HepG2 (cell line): ENCODE measurements around the gene ZFHX3. TPM values are rescaled to one million over a fixed set of nuclear protein-coding genes. Genes with fewer than 3 reads are reported as not detected.

Experiments
- ATAC-seq: fragments of 200-7000 bp; cut with Tn5 transposase; 3 replicates; pipeline ENCODE4 v1.9.1; 2020; ENCODE audit warnings: mild to moderate bottlenecking, moderate library complexity
- BruUV-seq: library from RNA; stranded (reverse); fragments of 400-500 nt; replicated peaks from 2 replicates; lab custom pipeline; 2021; lab: Mats Ljungman, UMichigan
- CTCF ChIA-PET: fragments of 300-600 bp; formaldehyde crosslinking; extraction: SDS; loops from one replicate; lab custom pipeline; 2021; ENCODE audit warnings: low total read pairs, inconsistent platforms, low intra/inter-chr PET ratio; lab: Yijun Ruan, JAX
- POLR2A ChIA-PET: fragments of 350-600 bp; sonication (Branson Sonifier 250); formaldehyde crosslinking; loops from one replicate; lab custom pipeline; 2020; ENCODE audit warnings: antibody characterized with exemption, inconsistent platforms; lab: Yijun Ruan, JAX
- DNase-seq: peaks from one replicate; pipeline ENCODE4 v3.0.0-alpha.2; 2015; ENCODE audit warnings: low spot score
- FAIRE-seq: peaks from 3 replicates; lab custom pipeline; 2011; peaks lifted over from hg19 to GRCh38; lab: Jason Lieb, UNC
- H2AFZ ChIP-seq: one replicate; pipeline ENCODE4 v1.6.1; 2011; ENCODE audit warnings: low read length, inconsistent platforms
- H3K27ac ChIP-seq: fragments of 300-600 bp; 3 replicates; pipeline ENCODE4 v1.8.0; 2011; ENCODE audit warnings: mixed run types, mild to moderate bottlenecking, mixed read lengths, low read length, inconsistent platforms; ENCODE audit not compliant: insufficient read depth; ENCODE audit errors: extremely low read length
- H3K27me3 ChIP-seq, 2 experiments: fragments of 200-600 bp in 1 of 2; 2 replicates in 1 of 2; 3 replicates in 1 of 2; pipeline versions ENCODE4 v1.6.0 to v1.8.0; 2011; ENCODE audit warnings: low read length in 2 of 2, mild to moderate bottlenecking in 2 of 2, moderate library complexity in 2 of 2, inconsistent platforms in 1 of 2; ENCODE audit not compliant: insufficient read depth in 2 of 2, control insufficient read depth in 1 of 2
- H3K36me3 ChIP-seq, 2 experiments: fragments of 200-600 bp in 1 of 2; replicated peaks in 1 of 2; 2 replicates in 1 of 2; 3 replicates in 1 of 2; pipeline versions ENCODE4 v1.5.1 to v1.8.0; 2011; ENCODE audit warnings: low read length in 2 of 2, inconsistent platforms in 1 of 2; ENCODE audit not compliant: insufficient read depth in 2 of 2, control insufficient read depth in 1 of 2
- H3K4me1 ChIP-seq: 2 replicates; pipeline ENCODE4 v1.5.1; 2012; ENCODE audit warnings: low read length, inconsistent platforms; ENCODE audit not compliant: insufficient read depth
- H3K4me2 ChIP-seq: 2 replicates; pipeline ENCODE4 v1.6.0; 2011; ENCODE audit warnings: low read depth, low read length, inconsistent platforms
- H3K4me3 ChIP-seq, 3 experiments: fragments of 200-600 bp in 1 of 3; sonication (generic), shearing (Covaris generic) in 1 of 3; replicated peaks in 1 of 3; 2 replicates each; pipeline ENCODE4 v1.5.1; 2011 to 2016; ENCODE audit warnings: low read length in 3 of 3, inconsistent platforms in 2 of 3, low read depth in 2 of 3, mild to moderate bottlenecking in 2 of 3, control low read depth in 1 of 3, mixed read lengths in 1 of 3; ENCODE audit not compliant: insufficient read depth in 1 of 3
- H3K79me2 ChIP-seq: one replicate; pipeline ENCODE4 v1.6.1; 2011; ENCODE audit warnings: low read length, inconsistent platforms; ENCODE audit not compliant: insufficient read depth
- H3K9ac ChIP-seq: 2 replicates; pipeline ENCODE4 v1.6.0; 2011; ENCODE audit warnings: mild to moderate bottlenecking, low read depth, low read length, inconsistent platforms; ENCODE audit not compliant: insufficient read depth
- H3K9me3 ChIP-seq: 2 replicates; pipeline ENCODE4 v1.5.1; 2012; ENCODE audit warnings: mild to moderate bottlenecking, low read length
- H4K20me1 ChIP-seq: 2 replicates; pipeline ENCODE4 v1.6.0; 2011; ENCODE audit warnings: inconsistent platforms, mild to moderate bottlenecking, low read length, moderate library complexity; ENCODE audit not compliant: insufficient read depth
- HIVEP1 ChIP-seq: sonication (generic); formaldehyde crosslinking; IDR thresholded peaks from 2 replicates; pipeline ENCODE4 v1.4.0; 2020; ENCODE audit warnings: mild to moderate bottlenecking, missing genetic modification reagents
- KLF13 ChIP-seq: sonication (generic); formaldehyde crosslinking; IDR thresholded peaks from 2 replicates; pipeline ENCODE4 v1.4.0; 2020; ENCODE audit warnings: mild to moderate bottlenecking, missing genetic modification reagents
- ZBTB33 ChIP-seq: sonication (generic); formaldehyde crosslinking; IDR thresholded peaks from 2 replicates; pipeline ENCODE4 v1.4.0; 2020; ENCODE audit warnings: missing genetic modification reagents
- ZNF547 ChIP-seq: sonication (generic); formaldehyde crosslinking; IDR thresholded peaks from 2 replicates; pipeline ENCODE4 v1.5.1; 2020; ENCODE audit warnings: mild to moderate bottlenecking, missing genetic modification reagents
- WGBS: methylation state at CpG from one replicate; pipeline ENCODE4 v1.1.6; 2017; ENCODE audit warnings: low lambda C conversion rate; 5-methylcytosine and 5-hydroxymethylcytosine counted together
- in situ Hi-C: cut with HindIII; loops from 2 replicates; pipeline ENCODE4 v1.10.0; 2017; ENCODE audit warnings: low pct_unique_long_range_greater_than_20kb; ENCODE audit not compliant: extremely low pct_ligation_motif_present
- intact Hi-C: fragments of 100-400 bp; cut with micrococcal nuclease; formaldehyde crosslinking; loops from one replicate; pipeline ENCODE4 v1.10.0; 2022; ENCODE audit not compliant: unreplicated experiment
- polyA plus RNA-seq, 8 experiments: library from polyadenylated mRNA; depleted of rRNA in 3 of 8; stranded (reverse) in 7 of 8; unstranded in 1 of 8; fragments of >200 nt; fragmentation: Illumina TruSeq in 4 of 8; extraction: Trizol in 4 of 8; gene quantifications; 2 replicates each; pipeline versions ENCODE4 v1.2.1 to v1.2.3, GENCODE V29; 2011 to 2016; ENCODE audit warnings: low read depth in 4 of 8, missing spikeins in 1 of 8, mixed read lengths in 1 of 8; ENCODE audit not compliant: insufficient read depth in 1 of 8
- total RNA-seq, 5 experiments: library from RNA; depleted of rRNA; stranded (reverse); fragments of >200 nt; fragmentation: Illumina TruSeq; extraction: Trizol; gene quantifications; 2 replicates each; pipeline ENCODE4 v1.2.3, GENCODE V29; 2016; ENCODE audit warnings: low read depth in 1 of 5

ZFHX3 gene
- total and polyA plus RNA-seq, 2 of the 13 experiments (the other 11 are each of a cell fraction or from before 2014, with no cell fraction given) = 5.0 to 6.0 TPM

GRCh38 chr16:72894293-72895151 lies 153.4 kb downstream of the ZFHX3 start:
- DNase-seq (no peak), FAIRE-seq (no peak)
- Histone ChIP-seq H3K27ac (no peak overlapping the region), H3K36me3 (peaks cover 13 to 53% of the 10 kb centered on the region in 2 experiments), H3K4me1 (peaks cover 35% of the 10 kb centered on the region), H3K79me2 (peaks cover 12% of the 10 kb centered on the region)
- 98% methylated on average over 18 of the region's 18 CpGs for WGBS
- in situ Hi-C loops = no loop called here
- TF ChIP-seq ZNF547 (CRISPR knock-in tag) = no peak
- TF ChIP-seq ZBTB33 (CRISPR knock-in tag) = peak; percentile 40; the same call in 1 of the 2 replicates
- TF ChIP-seq HIVEP1 (CRISPR knock-in tag) = 0 out of 2 replicates have a peak, but pooled peaks have one; percentile 20
- no peak for TF ChIP-seq KLF13 (CRISPR knock-in tag)
- TF ChIP-seq, all 625 proteins: peak for 2
- Histone ChIP-seq H4K20me1 (no peaks in the 10 kb centered on the region), H3K27me3 (no peaks in the 10 kb centered on the region), H3K4me2 (no peak overlapping the region), H3K4me3 (no peak overlapping the region), H3K9ac (no peak overlapping the region), H3K9me3 (no peaks in the 10 kb centered on the region), H2AFZ (no peak overlapping the region)
- no TSS peak for BruUV-seq
- ChIA-PET CTCF (no interaction called here), POLR2A (no interaction called here)
- ATAC-seq = no peak
- intact Hi-C loops = no loop called here
